Stimulated activated CD4-positive, alpha-beta T cell treated with anti-CD3 and anti-CD28 coated beads, Interleukin-2, amount 100 ng/mL, for 48 hours (primary cell): ENCODE measurements around the gene BSCL2.
"Not testable (repeated sequence)": the region's sequence is repeated elsewhere in the genome, so short reads cannot be mapped to it uniquely, and the experiment has no call there.

Experiments
- DNase-seq, 2 donors: peaks; one replicate each; pipeline ENCODE4 v3.0.0-alpha.2; 2020

BSCL2 gene

GRCh38 chr11:62652161-62653006, 54.8 kb downstream of the BSCL2 start:
- no peak for DNase-seq

- DNase-seq = not testable (repeated sequence)
These were observed 56.9 kb downstream of the BSCL2 start for GRCh38 chr11:62650283-62650682.

GRCh38 chr11:62649486-62649885, 57.7 kb downstream of the BSCL2 start:
- DNase-seq = no peak

GRCh38 chr11:62648967-62649364, 58.3 kb downstream of the BSCL2 start:
- no peak for DNase-seq

- DNase-seq = no peak
These were observed 58.8 kb downstream of the BSCL2 start for GRCh38 chr11:62648185-62648966.

GRCh38 chr11:62647609-62648005, 59.6 kb downstream of the BSCL2 start:
- no peak for DNase-seq

GRCh38 chr11:62646825-62647608, 60.2 kb downstream of the BSCL2 start:
- DNase-seq = no peak

- DNase-seq = peak; percentile 99 to 100
These were observed 61.0 kb downstream of the BSCL2 start, which contains the start of gene GANAB for GRCh38 chr11:62645946-62646824. Gene GANAB, minus strand, starts transcription at chr11:62646613. Its CDS starts 14 bp downstream, at chr11:62646599.

- DNase-seq = no peak
These were observed 61.6 kb downstream of the BSCL2 start for GRCh38 chr11:62645671-62645945.

GRCh38 chr11:62644220-62644619, 63.0 kb downstream of the BSCL2 start:
- no peak for DNase-seq
